ENCODE measurements around the gene MTRF1L. TPM values are rescaled to one million over a fixed set of nuclear protein-coding genes. Genes with fewer than 3 reads are reported as not detected.

Gene MTRF1L
- polyA plus RNA-seq, 1 of the 3 experiments (the other 2 are of a cell fraction) = 7.7 TPM

DNA sequence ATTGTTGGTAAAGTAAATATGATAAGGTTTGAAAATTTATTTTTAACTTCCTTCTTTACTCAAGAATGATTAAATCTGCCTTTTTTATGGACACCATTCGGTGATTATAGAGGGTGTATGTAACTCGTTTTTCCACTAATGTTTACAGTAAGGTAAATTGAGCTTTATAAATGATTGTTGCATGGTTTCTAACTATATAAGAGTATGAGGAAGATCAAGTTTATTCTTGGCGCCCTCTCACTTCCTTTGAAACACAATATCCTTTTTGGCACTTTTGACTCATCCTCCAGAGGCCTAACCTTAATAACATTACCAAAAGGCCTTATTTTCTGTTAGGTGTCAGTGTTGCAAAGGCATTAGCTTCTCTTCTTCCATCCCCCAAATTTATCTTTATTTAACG is 41.8 kb upstream of the MTRF1L start:
- Histone ChIP-seq H3K4me3 (ENCODE audit: low read depth in 2 of 2, low read length in 1 of 2) (no peak overlapping the region), H3K36me3 (replicated peaks in 1 of 2; ENCODE audit: control insufficient read depth in 1 of 2, insufficient read depth in 2 of 2, low read length in 1 of 2) (peaks cover 13 to 15% of the 10 kb centered on the region in 2 experiments), H4K20me1 (ENCODE audit: insufficient read depth) (no peaks in the 10 kb centered on the region), H3K9ac (no peak overlapping the region), H3K4me2 (no peak overlapping the region), H2AFZ (ENCODE audit: low read depth) (no peak overlapping the region), H3K9me2 (no peaks in the 10 kb centered on the region), H3K9me3 (no peaks in the 10 kb centered on the region), H3K27me3 (ENCODE audit: insufficient read depth) (no peaks in the 10 kb centered on the region), H3K79me2 (ENCODE audit: insufficient read depth) (no peaks in the 10 kb centered on the region), H3K27ac (ENCODE audit: low read depth in 2 of 2, low read length in 1 of 2) (no peak overlapping the region), H3F3A (replicated peaks; ENCODE audit: insufficient read depth) (no peaks in the 10 kb centered on the region), H3K4me1 (ENCODE audit: control insufficient read depth in 1 of 2, insufficient read depth in 2 of 2, low read depth in 1 of 2, low read length in 1 of 2) (no peaks in the 10 kb centered on the region)
- ChIA-PET POLR2A (no interaction called here), CTCF (interaction anchor here (1.3 to 1.6 kb wide), 2 partner anchors 19 to 295 kb away, joined by 3 read pairs; no protein-coding TSS in a partner anchor)
- WGBS (ENCODE audit: low lambda C conversion rate) = 91% methylated on average over 4 of the region's 4 CpGs
- TF ChIP-seq RXRA (IDR thresholded peaks at IDR 0.05; ENCODE audit: borderline replicate concordance, low read depth) = no peak
- TF ChIP-seq RAD21 (IDR thresholded peaks at IDR 0.05; ENCODE audit: low read length) = no peak
- TF ChIP-seq ELF1 (IDR thresholded peaks at IDR 0.05) = no peak
- no peak for TF ChIP-seq GABPA (IDR thresholded peaks at IDR 0.05; ENCODE audit: low read depth)
- TF ChIP-seq MEF2A (IDR thresholded peaks at IDR 0.05; ENCODE audit: borderline replicate concordance, low read depth) = no peak
- TF ChIP-seq CHD2 (IDR thresholded peaks at IDR 0.05; ENCODE audit: low read length, partially characterized antibody) = no peak
- TF ChIP-seq MXI1 (IDR thresholded peaks at IDR 0.05; ENCODE audit: low read depth, low read length) = no peak
- TF ChIP-seq, protein P1, sequence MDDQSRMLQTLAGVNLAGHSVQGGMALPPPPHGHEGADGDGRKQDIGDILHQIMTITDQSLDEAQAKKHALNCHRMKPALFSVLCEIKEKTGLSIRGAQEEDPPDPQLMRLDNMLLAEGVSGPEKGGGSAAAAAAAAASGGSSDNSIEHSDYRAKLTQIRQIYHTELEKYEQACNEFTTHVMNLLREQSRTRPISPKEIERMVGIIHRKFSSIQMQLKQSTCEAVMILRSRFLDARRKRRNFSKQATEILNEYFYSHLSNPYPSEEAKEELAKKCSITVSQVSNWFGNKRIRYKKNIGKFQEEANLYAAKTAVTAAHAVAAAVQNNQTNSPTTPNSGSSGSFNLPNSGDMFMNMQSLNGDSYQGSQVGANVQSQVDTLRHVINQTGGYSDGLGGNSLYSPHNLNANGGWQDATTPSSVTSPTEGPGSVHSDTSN (IDR thresholded peaks at IDR 0.05) = no peak
- TF ChIP-seq GATA2 (CRISPR knock-in tag; IDR thresholded peaks at IDR 0.05) = no peak
- no peak for TF ChIP-seq TEAD4 (IDR thresholded peaks at IDR 0.05; ENCODE audit: borderline replicate concordance, insufficient read depth)
- no peak for TF ChIP-seq SMC3 (IDR thresholded peaks at IDR 0.05; ENCODE audit: low read depth, low read length)
- no peak for DNase-seq

DNA sequence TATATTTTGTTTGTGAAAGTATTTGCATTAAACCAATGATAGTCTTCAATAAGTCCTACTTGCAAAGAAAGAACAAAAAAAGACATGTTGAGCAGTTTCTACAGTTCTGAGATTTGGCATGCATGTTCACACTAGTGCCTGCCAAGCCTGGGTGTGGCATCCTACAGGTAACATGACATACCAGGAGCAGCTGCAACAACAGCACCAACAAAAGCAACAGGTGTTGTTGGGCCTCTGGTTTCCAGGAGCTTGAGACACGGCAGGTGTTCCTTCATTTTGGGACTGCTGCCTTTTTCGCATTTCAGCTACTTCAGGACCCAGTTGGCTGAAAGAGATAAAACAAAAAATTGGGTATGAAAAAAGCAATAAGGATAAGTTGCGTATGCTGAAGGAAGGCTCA is 41.2 kb upstream of the MTRF1L start:
- H3K36me3 ChIP-seq (replicated peaks in 1 of 2; ENCODE audit: control insufficient read depth in 1 of 2, insufficient read depth in 2 of 2, low read length in 1 of 2) = peaks cover 13 to 17% of the 10 kb centered on the region in 2 experiments
- no peak overlapping the region for H3K9ac ChIP-seq
- no peaks in the 10 kb centered on the region for H3K27me3 ChIP-seq (ENCODE audit: insufficient read depth)
- DNase-seq = no peak
- H3K9me3 ChIP-seq = no peaks in the 10 kb centered on the region
- TF ChIP-seq, protein P2, sequence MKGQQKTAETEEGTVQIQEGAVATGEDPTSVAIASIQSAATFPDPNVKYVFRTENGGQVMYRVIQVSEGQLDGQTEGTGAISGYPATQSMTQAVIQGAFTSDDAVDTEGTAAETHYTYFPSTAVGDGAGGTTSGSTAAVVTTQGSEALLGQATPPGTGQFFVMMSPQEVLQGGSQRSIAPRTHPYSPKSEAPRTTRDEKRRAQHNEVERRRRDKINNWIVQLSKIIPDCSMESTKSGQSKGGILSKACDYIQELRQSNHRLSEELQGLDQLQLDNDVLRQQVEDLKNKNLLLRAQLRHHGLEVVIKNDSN (IDR thresholded peaks at IDR 0.05; ENCODE audit: borderline replicate concordance, low read depth) = no peak
- TF ChIP-seq, protein P3, sequence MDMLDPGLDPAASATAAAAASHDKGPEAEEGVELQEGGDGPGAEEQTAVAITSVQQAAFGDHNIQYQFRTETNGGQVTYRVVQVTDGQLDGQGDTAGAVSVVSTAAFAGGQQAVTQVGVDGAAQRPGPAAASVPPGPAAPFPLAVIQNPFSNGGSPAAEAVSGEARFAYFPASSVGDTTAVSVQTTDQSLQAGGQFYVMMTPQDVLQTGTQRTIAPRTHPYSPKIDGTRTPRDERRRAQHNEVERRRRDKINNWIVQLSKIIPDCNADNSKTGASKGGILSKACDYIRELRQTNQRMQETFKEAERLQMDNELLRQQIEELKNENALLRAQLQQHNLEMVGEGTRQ (IDR thresholded peaks at IDR 0.05; ENCODE audit: borderline replicate concordance, low read depth, low read length) = no peak
- TF ChIP-seq, protein P4, sequence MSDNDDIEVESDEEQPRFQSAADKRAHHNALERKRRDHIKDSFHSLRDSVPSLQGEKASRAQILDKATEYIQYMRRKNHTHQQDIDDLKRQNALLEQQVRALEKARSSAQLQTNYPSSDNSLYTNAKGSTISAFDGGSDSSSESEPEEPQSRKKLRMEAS (IDR thresholded peaks at IDR 0.05; ENCODE audit: low read depth) = no peak
- no peak for TF ChIP-seq JUND (IDR thresholded peaks at IDR 0.05)
- POLR2A ChIA-PET = no interaction called here
- no peaks in the 10 kb centered on the region for H4K20me1 ChIP-seq (ENCODE audit: insufficient read depth)
- no peaks in the 10 kb centered on the region for H3K9me2 ChIP-seq
- CTCF ChIA-PET = interaction anchor here (1.3 to 1.6 kb wide), 2 partner anchors 18 to 295 kb away, joined by 3 read pairs; no protein-coding TSS in a partner anchor
- H3K4me1 ChIP-seq (ENCODE audit: control insufficient read depth in 1 of 2, insufficient read depth in 2 of 2, low read depth in 1 of 2, low read length in 1 of 2) = no peaks in the 10 kb centered on the region
- H3F3A ChIP-seq (replicated peaks; ENCODE audit: insufficient read depth) = no peaks in the 10 kb centered on the region
- WGBS (ENCODE audit: low lambda C conversion rate) = 95% methylated on average over 3 of the region's 3 CpGs
- H3K27ac ChIP-seq (ENCODE audit: low read depth in 2 of 2, low read length in 1 of 2) = no peak overlapping the region
- no peak overlapping the region for H3K4me3 ChIP-seq (ENCODE audit: low read depth in 2 of 2, low read length in 1 of 2)
- no peak overlapping the region for H2AFZ ChIP-seq (ENCODE audit: low read depth)
- no peak overlapping the region for H3K4me2 ChIP-seq
- H3K79me2 ChIP-seq (ENCODE audit: insufficient read depth) = no peaks in the 10 kb centered on the region

Measured in SK-N-SH (cell line).